Measurements from ENCODE around the gene AP1G2.

GRCh38 chr14:23567186-23568020, at the start of gene AP1G2:
- TF ChIP-seq, protein P1, sequence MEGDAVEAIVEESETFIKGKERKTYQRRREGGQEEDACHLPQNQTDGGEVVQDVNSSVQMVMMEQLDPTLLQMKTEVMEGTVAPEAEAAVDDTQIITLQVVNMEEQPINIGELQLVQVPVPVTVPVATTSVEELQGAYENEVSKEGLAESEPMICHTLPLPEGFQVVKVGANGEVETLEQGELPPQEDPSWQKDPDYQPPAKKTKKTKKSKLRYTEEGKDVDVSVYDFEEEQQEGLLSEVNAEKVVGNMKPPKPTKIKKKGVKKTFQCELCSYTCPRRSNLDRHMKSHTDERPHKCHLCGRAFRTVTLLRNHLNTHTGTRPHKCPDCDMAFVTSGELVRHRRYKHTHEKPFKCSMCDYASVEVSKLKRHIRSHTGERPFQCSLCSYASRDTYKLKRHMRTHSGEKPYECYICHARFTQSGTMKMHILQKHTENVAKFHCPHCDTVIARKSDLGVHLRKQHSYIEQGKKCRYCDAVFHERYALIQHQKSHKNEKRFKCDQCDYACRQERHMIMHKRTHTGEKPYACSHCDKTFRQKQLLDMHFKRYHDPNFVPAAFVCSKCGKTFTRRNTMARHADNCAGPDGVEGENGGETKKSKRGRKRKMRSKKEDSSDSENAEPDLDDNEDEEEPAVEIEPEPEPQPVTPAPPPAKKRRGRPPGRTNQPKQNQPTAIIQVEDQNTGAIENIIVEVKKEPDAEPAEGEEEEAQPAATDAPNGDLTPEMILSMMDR (conservative IDR thresholded peaks at IDR 0.05; ENCODE audit: low read depth, low read length), result no peak
- no peak for TF ChIP-seq EZH2 (IDR thresholded peaks at IDR 0.05; ENCODE audit: borderline replicate concordance, low read depth, low read length, poor library complexity, severe bottlenecking)

Data from A673 (cell line).